Astrocyte of the spinal cord (primary cell): Measurements from ENCODE around the gene KCNK15.

Experiments used
- DNase-seq: peaks from one replicate; pipeline ENCODE4 v3.0.0; 2011; ENCODE audit warnings: low read depth, low spot score
- H3K4me3 ChIP-seq: 2 replicates; pipeline ENCODE4 v1.5.1; 2011; ENCODE audit warnings: low read depth, mild to moderate bottlenecking, low read length, moderate library complexity
- CTCF ChIP-seq: IDR thresholded peaks from 2 replicates; pipeline ENCODE4 v1.5.1; 2012; ENCODE audit warnings: low read depth, mild to moderate bottlenecking, low read length, inconsistent platforms
- in situ Hi-C: cut with HindIII; loops from 2 replicates; pipeline ENCODE4 v1.10.0; 2017; ENCODE audit warnings: low sequenced_read_pairs

KCNK15 gene

GRCh38 chr20:44739942-44740341 lies 5.7 kb upstream of the KCNK15 start:
- no peak for DNase-seq
- TF ChIP-seq CTCF: no peak
- in situ Hi-C loops: no loop called here
- no peak overlapping the region for H3K4me3 ChIP-seq

GRCh38 chr20:44742304-44743079 lies 3.2 kb upstream of the KCNK15 start:
- DNase-seq: no peak
- no peak overlapping the region for H3K4me3 ChIP-seq
- in situ Hi-C loops: no loop called here
- TF ChIP-seq CTCF: no peak

GRCh38 chr20:44743080-44743701 lies 2.5 kb upstream of the KCNK15 start:
- no peak for TF ChIP-seq CTCF
- DNase-seq: no peak
- in situ Hi-C loops: no loop called here
- no peak overlapping the region for H3K4me3 ChIP-seq

GRCh38 chr20:44743916-44744655 lies 1.6 kb upstream of the KCNK15 start:
- TF ChIP-seq CTCF: no peak
- in situ Hi-C loops: no loop called here
- no peak for DNase-seq
- no peak overlapping the region for H3K4me3 ChIP-seq

- H3K4me3 ChIP-seq: no peak overlapping the region
- in situ Hi-C loops: no loop called here
- TF ChIP-seq CTCF: no peak
- no peak for DNase-seq
Measured at GRCh38 chr20:44745122-44745597, 505 bp upstream of the KCNK15 start.

- in situ Hi-C loops: no loop called here
- no peak for DNase-seq
- TF ChIP-seq CTCF: no peak
- H3K4me3 ChIP-seq: peak overlapping the region; percentile 26
Measured at GRCh38 chr20:44746367-44747165, 901 bp downstream of the KCNK15 start.
